ENCODE data around the gene CD2AP.

- TF ChIP-seq ZNF395 (CRISPR knock-in tag; IDR thresholded peaks at IDR 0.05) (no peak), POLR2A (conservative IDR thresholded peaks at IDR 0.05) (no peak), CTCF (IDR thresholded peaks at IDR 0.05 in 2 of 3, conservative IDR thresholded peaks at IDR 0.05 in 1 of 3; ENCODE audit: insufficient read depth in 2 of 3, low read depth in 1 of 3, low read length in 3 of 3) (no peak), STAG1 (CRISPR knock-in tag; IDR thresholded peaks at IDR 0.05; ENCODE audit: borderline replicate concordance) (no peak), HNRNPLL (IDR thresholded peaks at IDR 0.05; ENCODE audit: low read depth, low read length, poor library complexity, severe bottlenecking) (no peak), ARID3A (IDR thresholded peaks at IDR 0.05; ENCODE audit: borderline replicate concordance, low read depth, low read length) (no peak), HDAC6 (IDR thresholded peaks at IDR 0.05; ENCODE audit: low read depth, low read length) (no peak), SOX6 (IDR thresholded peaks at IDR 0.05) (no peak), DNMT1 (IDR thresholded peaks at IDR 0.05) (no peak), REST (IDR thresholded peaks at IDR 0.05; ENCODE audit: borderline replicate concordance) (no peak), REST (CRISPR knock-in tag; IDR thresholded peaks at IDR 0.05; ENCODE audit: low read depth) (no peak), SP1 (CRISPR knock-in tag; IDR thresholded peaks at IDR 0.05) (no peak), IRF9 (tag; IDR thresholded peaks at IDR 0.05) (no peak), ATF6 (CRISPR knock-in tag; IDR thresholded peaks at IDR 0.05) (no peak)
These were observed 193.3 kb downstream of the CD2AP start for GRCh38 chr6:47670851-47671250.
